H1 (cell line): ENCODE results near the gene PHF23. TPM values are rescaled to one million over a fixed set of nuclear protein-coding genes. Genes with fewer than 3 reads are reported as not detected.

ENCODE experiments used
- ASH2L ChIP-seq: fragments of 200-600, 300-600 bp; sonication (generic); IDR thresholded peaks from one replicate; pipeline ENCODE4 v1.7.1; 2017; ENCODE audit warnings: low read length
- ATF2 ChIP-seq: IDR thresholded peaks from 2 replicates; pipeline ENCODE4 v1.6.1; 2012; ENCODE audit warnings: low read length, inconsistent platforms
- BACH1 ChIP-seq: IDR thresholded peaks from 2 replicates; pipeline ENCODE4 v1.6.1; 2012; ENCODE audit warnings: low read length, improper control_type of control experiment
- CEBPB ChIP-seq: IDR thresholded peaks from 2 replicates; pipeline ENCODE4 v1.6.1; 2012; ENCODE audit warnings: low read depth, low read length
- CREB1 ChIP-seq: IDR thresholded peaks from 2 replicates; pipeline ENCODE4 v1.6.1; 2012; ENCODE audit warnings: inconsistent platforms
- CTBP2 ChIP-seq: IDR thresholded peaks from 2 replicates; pipeline ENCODE4 v1.7.0; 2011; ENCODE audit warnings: borderline replicate concordance, mild to moderate bottlenecking, moderate library complexity, mixed read lengths, low read length; ENCODE audit not compliant: insufficient read depth, insufficient read length
- E2F6 ChIP-seq: IDR thresholded peaks from 2 replicates; pipeline ENCODE4 v1.6.1; 2012; ENCODE audit warnings: inconsistent platforms
- GTF2F1 ChIP-seq: IDR thresholded peaks from 2 replicates; pipeline ENCODE4 v1.6.1; 2012; ENCODE audit warnings: low read depth, low read length, improper control_type of control experiment, borderline replicate concordance
- HDAC2 ChIP-seq, 2 experiments: fragments of 300-600 bp in 1 of 2; sonication (generic) in 1 of 2; IDR thresholded peaks; 2 replicates each; pipeline ENCODE4 v1.6.1; 2011 to 2012; ENCODE audit warnings: low read depth in 2 of 2, low read length in 2 of 2, mild to moderate bottlenecking in 2 of 2, moderate library complexity in 2 of 2, borderline replicate concordance in 1 of 2, inconsistent platforms in 1 of 2
- HDAC6 ChIP-seq: IDR thresholded peaks from one replicate; pipeline ENCODE4 v1.7.1; 2012; ENCODE audit warnings: low read depth, mild to moderate bottlenecking, inconsistent platforms, low read length, moderate library complexity
- POU5F1 ChIP-seq: IDR thresholded peaks from 2 replicates; pipeline ENCODE4 v1.6.1; 2011; ENCODE audit warnings: low read depth, mild to moderate bottlenecking, low read length, moderate library complexity
- RFX5 ChIP-seq: IDR thresholded peaks from 2 replicates; pipeline ENCODE4 v1.6.1; 2011; ENCODE audit warnings: low read depth, low read length, improper control_type of control experiment, borderline replicate concordance
- SAP30 ChIP-seq: fragments of 300-600 bp; sonication (generic); IDR thresholded peaks from 2 replicates; pipeline ENCODE4 v1.7.1; 2012; ENCODE audit warnings: low read length, moderate library complexity, mild to moderate bottlenecking, inconsistent platforms; ENCODE audit not compliant: insufficient read depth, insufficient replicate concordance
- SIN3A ChIP-seq, 2 experiments: IDR thresholded peaks in 1 of 2; conservative IDR thresholded peaks in 1 of 2; 2 replicates each; pipeline ENCODE4 v1.6.1; 2011 to 2012; ENCODE audit warnings: low read length in 2 of 2, improper control_type of control experiment in 1 of 2, low read depth in 1 of 2, mild to moderate bottlenecking in 1 of 2
- SP2 ChIP-seq: IDR thresholded peaks from 2 replicates; pipeline ENCODE4 v1.6.1; 2012; ENCODE audit warnings: mild to moderate bottlenecking, low read length, inconsistent platforms
- SRF ChIP-seq: IDR thresholded peaks from 2 replicates; pipeline ENCODE4 v1.6.1; 2011; ENCODE audit warnings: mild to moderate bottlenecking, low read depth, low read length, moderate library complexity
- TAF7 ChIP-seq: optimal IDR thresholded peaks from 2 replicates; pipeline ENCODE3; 2011; ENCODE audit warnings: low read depth, mild to moderate bottlenecking, inconsistent platforms, low read length, moderate library complexity, borderline replicate concordance
- TEAD4 ChIP-seq: IDR thresholded peaks from 2 replicates; pipeline ENCODE4 v1.6.1; 2012; ENCODE audit warnings: low read depth, low read length, inconsistent platforms, mixed read lengths
- polyA plus RNA-seq, 7 experiments: library from polyadenylated mRNA; depleted of rRNA in 3 of 7; stranded (reverse) in 5 of 7; unstranded in 2 of 7; fragments of >200 nt in 5 of 7; fragments of 200-250 nt in 2 of 7; gene quantifications; 1 replicate in 5 of 7; 2 replicates in 1 of 7; 4 replicates in 1 of 7; pipeline versions ENCODE4 v1.2.1 to v1.2.3, GENCODE V29; 2011 to 2013; ENCODE audit warnings: missing spikeins in 2 of 7, mixed read lengths in 2 of 7
- total RNA-seq: library from RNA; stranded (reverse); fragmentation: NEBNext Ultra II Directional; extraction: Animal tissue kit (Norgen Biotek cat#: 25700); gene quantifications from 2 replicates; pipeline ENCODE4 v1.2.1, GENCODE V29; 2021

PHF23 gene
- total and polyA plus RNA-seq, 2 of the 8 experiments (the other 6 are each of a cell fraction or from before 2014, with no cell fraction given), result 47.5 to 62.8 TPM

- TF ChIP-seq GTF2F1 (no peak), CTBP2 (no peak), TEAD4 (peak; percentile 78), ASH2L (no peak), SIN3A (conservative IDR thresholded peaks at IDR 0.05 in 1 of 2, IDR thresholded peaks at IDR 0.05 in 1 of 2; ENCODE audit: low read depth in 1 of 2, low read length in 2 of 2) (peak; percentile 90 to 98; a peak in 3 of 4 replicates), BACH1 (no peak), SP2 (no peak), SRF (no peak), TAF7 (no peak), POU5F1 (no peak), CEBPB (no peak), CREB1 (peak; percentile 72), SAP30 (no peak), E2F6 (no peak), HDAC2 (IDR thresholded peaks at IDR 0.05; ENCODE audit: borderline replicate concordance in 1 of 2, low read depth in 2 of 2, low read length in 2 of 2) (no peak), RFX5 (no peak), ATF2 (0 out of 2 replicates have a peak, but pooled peaks have one; percentile 39), HDAC6 (no peak)
Observed at GRCh38 chr17:7191571-7192270, 47.5 kb downstream of the PHF23 start (continued).
